Activated CD8-positive, alpha-beta memory T cell treated with anti-CD3 and anti-CD28 coated beads, Interleukin-2, amount 50 U/mL, for 48 hours (primary cell): Measurements from ENCODE around the gene LTBP4.
A peak's percentile ranks its signal among the peaks of the same experiment; 100 is the strongest.
"Not testable (repeated sequence)": the region's sequence is repeated elsewhere in the genome, so short reads cannot be mapped to it uniquely, and the experiment has no call there.

ENCODE experiments used
- DNase-seq: peaks from one replicate; pipeline ENCODE4 v3.0.0-alpha.2; 2020

The LTBP4 gene

GRCh38 chr19:40601134-40601974 is at the start of gene LTBP4:
Gene LTBP4 (plus strand): TSS chr19:40601369. CDS start chr19:40601388, 19 bp downstream.
- no peak for DNase-seq

GRCh38 chr19:40552848-40553247 is 48.3 kb upstream of the LTBP4 start:
- no peak for DNase-seq

- DNase-seq, result no peak
Measured at GRCh38 chr19:40553885-40554857, 47.0 kb upstream of the LTBP4 start.

- DNase-seq, result no peak
Measured at GRCh38 chr19:40555978-40556689, 45.0 kb upstream of the LTBP4 start.

GRCh38 chr19:40556953-40557530 is 44.1 kb upstream of the LTBP4 start:
- DNase-seq, result no peak

GRCh38 chr19:40559394-40559793 is 41.8 kb upstream of the LTBP4 start:
- no peak for DNase-seq

GRCh38 chr19:40560092-40560507 is 41.1 kb upstream of the LTBP4 start:
- no peak for DNase-seq

- no peak for DNase-seq
Measured at GRCh38 chr19:40561947-40562346, 39.2 kb upstream of the LTBP4 start.

- not testable (repeated sequence) for DNase-seq
Measured at GRCh38 chr19:40564535-40564934, 36.6 kb upstream of the LTBP4 start.

GRCh38 chr19:40565355-40565754 is 35.8 kb upstream of the LTBP4 start:
- no peak for DNase-seq

- no peak for DNase-seq
Measured at GRCh38 chr19:40565910-40566495, 35.2 kb upstream of the LTBP4 start.

- no peak for DNase-seq
Measured at GRCh38 chr19:40567040-40567749, 34.0 kb upstream of the LTBP4 start.

- DNase-seq, result no peak
Measured at GRCh38 chr19:40567750-40568494, 33.2 kb upstream of the LTBP4 start.

GRCh38 chr19:40570313-40571004 is 30.7 kb upstream of the LTBP4 start:
- peak; percentile 98 for DNase-seq

GRCh38 chr19:40571005-40571318 is 30.2 kb upstream of the LTBP4 start:
- no peak for DNase-seq

GRCh38 chr19:40571831-40572495 is 29.2 kb upstream of the LTBP4 start:
- no peak for DNase-seq

- no peak for DNase-seq
Measured at GRCh38 chr19:40575326-40575725, 25.8 kb upstream of the LTBP4 start.

GRCh38 chr19:40576151-40576584 is 25.0 kb upstream of the LTBP4 start:
- peak; percentile 72 for DNase-seq

- peak; percentile 94 for DNase-seq
Measured at GRCh38 chr19:40576585-40577451, 24.4 kb upstream of the LTBP4 start, which contains the start of gene SHKBP1. Gene SHKBP1 (plus strand): TSS chr19:40576873. CDS start chr19:40576900, 27 bp downstream.
